HG03460 (cell line): ENCODE measurements around the gene PSMD5.
A peak's percentile ranks its signal among the peaks of the same experiment; 100 is the strongest.

Experiments used
- ATAC-seq: cut with Tn5 transposase; IDR thresholded peaks from one replicate; pipeline ENCODE4 v1.9.1; 2021; ENCODE audit not compliant: unreplicated experiment

The PSMD5 gene

DNA sequence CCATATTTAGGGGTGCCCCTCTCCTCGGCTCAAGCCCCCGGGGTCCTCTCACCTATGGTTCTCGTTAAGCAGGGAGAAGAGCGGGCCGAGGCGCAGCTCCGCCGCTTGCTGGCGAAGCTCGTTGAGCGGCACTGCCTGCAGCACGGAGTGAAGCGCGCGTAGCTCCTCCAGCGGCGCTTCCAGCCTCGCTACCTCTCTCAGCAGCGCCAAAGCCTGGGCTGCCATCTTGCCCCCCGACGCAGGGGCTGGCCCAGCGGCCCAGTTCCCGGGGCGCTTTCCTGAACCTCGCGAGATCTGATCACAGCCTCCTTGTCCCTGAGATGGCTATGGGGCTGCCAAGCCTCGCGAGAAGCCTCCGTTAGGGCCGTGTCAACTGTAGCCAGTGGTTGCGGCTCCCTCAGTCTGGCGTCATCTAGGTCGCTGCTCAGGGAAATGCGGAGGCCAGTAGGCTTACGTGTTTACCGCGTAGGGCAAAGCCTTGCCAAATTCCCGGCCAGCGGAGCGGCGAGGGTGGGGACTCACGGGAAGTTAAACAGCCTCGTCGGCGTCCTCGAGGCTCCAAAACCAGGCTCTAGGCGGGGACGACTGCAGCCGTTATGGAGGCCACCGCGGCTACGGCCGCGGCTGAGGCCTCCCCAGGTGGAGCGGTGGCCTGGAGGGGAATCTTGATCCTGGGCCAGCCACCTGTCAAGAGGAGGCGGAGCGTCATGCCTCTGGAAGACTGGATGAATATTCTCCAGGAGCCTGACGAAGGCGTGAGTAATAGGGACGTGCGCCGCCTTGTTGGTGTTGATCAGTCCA is at the start of gene PSMD5:
PSMD5 (minus strand) TSS at position 238 of the 801 bp plus-strand sequence; CDS start at position 225, 13 bp downstream.
- peak; percentile 100 for ATAC-seq

DNA sequence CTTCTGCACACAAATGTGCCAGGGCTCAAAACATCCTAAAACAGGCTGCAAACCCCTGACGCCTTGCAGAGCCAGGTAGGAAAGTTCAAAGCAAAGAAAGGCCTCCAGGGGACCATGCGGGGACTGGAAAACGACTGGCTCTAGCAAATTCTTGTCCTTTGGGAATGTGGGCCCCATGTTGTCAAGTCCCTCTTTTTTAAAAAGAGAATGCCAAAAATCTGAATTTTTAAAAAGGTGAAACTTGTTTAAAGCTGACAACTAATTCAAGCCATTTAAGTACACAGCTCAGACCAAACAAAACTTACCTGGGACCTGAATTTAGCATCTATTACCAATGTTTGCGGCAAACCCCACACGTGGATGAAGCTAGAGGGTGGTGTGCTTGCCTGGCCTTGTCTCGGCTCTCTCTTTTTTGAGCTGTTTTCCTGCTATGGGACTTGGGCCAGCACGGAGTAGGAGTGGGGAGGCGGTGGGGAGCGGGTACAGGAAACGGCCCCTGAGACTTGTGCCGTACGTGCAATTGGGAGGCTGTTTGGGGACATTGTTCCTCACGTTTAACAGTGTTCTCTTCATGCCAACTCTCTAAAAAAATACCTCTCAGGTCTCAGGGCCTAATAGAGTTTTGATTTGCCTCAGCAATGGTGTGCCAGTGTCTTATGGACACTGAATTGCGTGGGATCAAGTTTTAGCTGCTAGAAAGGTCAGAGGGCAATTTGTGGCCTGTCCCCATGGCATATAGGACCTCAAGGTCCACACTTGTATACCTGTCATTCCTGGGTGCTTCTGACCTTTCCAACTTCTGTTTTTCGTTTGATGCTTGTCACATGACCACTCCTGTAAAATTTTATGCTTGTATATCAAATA is 49.4 kb upstream of the PSMD5 start:
- peak; percentile 27 for ATAC-seq

DNA sequence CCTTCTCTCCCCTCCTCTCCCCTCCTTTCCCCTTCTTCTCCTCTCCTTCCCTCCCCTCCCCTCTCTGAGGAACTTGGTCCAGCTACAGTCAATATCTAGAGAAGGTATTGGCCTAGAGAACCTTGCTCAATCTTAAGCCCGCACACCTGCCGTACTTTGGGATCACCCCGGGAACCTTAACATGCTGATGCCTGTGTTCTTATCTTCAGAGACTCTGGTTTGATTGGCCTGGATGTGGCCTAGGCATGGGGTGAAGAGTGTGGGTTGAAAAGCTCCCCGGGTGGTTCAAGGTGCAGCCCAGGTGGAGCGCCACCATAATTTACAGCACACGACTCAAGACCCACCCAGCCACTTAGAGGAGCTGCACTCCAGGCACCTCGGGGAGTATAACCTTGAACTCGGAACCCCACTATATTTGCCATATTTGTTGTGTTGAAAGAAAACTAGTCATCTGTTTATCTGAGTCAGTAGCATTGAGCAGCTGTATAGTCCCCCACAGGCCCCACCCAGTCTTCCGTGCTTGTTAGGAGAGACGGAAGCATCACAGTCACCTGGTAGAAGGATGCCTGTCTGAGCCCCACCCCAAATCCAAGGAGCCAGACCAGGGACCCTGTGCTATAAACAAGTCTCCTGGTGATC is 48.6 kb upstream of the PSMD5 start:
- ATAC-seq, result no peak

DNA sequence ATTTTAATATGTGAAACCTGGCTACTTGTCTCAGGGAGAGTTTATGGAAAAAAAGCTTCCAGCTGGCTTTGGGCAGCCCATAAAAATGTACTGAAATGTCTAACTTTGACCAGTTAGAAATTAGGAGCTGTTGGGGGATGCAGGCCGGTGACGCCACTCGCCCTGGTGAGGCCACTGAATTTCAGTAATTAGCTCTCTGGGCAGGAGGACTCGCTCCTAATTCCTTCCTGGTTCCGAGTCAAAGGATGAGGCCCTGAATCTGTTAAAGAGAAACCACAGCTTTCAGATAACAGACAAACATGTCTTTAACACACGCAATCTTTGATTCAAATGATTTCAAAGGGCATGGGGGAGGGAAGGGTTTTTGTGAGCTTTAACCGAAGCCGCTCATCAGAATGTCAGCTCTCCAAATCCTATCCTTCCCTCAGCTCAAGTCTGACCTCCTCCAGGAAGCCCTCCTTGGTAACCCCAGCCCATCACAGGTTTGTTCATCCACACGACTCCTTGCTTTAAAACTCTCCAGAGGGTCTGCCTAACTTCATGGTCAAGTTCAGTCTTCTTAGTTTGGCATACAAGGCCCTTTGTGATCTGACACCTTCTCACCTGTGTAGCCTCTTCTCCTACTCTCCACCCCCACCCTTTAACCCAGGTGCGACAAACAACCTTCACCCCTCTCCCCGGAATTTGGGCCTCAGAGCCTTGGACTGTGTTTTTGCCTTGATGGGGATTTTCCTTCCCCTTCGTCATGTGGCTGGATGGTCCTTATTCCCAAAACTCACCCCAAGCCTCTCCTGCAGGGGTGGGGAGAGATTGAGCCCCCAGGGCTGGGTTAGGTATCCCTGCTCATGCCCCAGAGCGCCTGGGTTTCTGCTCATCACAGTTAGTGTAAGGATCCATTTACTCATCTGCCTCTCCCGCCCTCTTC is 47.9 kb upstream of the PSMD5 start:
- no peak for ATAC-seq

DNA sequence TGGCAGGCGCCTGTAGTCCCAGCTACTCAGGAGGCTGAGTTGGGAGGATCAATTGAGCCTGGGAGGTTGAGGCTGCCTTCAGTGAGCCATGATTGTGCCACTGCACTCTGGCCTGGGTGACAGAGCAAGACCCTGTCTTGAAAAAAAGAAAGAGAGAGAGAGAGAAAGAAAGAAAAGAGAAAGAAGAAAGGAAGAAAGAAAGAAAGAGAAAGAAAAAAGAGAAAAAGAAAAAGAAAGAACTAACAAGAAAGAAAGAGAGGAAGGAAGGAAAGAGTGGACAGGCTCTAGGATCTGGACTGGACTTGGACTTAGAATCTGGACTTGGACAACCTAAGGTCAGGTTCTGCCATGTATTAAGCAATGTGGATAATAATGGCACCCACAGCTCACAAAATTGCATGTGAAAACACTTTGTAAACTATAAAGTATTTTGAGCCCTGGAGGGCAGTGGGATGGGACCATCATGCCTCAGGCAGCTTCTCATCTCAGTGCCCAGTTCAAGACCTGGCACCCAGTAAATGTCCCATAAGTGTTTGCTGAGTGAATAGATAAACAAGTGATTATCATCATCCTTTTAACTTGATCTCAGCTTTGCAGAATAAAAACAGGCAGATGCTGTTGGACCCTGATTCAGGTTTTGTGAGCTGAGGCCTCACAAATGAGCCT is 47.0 kb upstream of the PSMD5 start:
- no peak for ATAC-seq

DNA sequence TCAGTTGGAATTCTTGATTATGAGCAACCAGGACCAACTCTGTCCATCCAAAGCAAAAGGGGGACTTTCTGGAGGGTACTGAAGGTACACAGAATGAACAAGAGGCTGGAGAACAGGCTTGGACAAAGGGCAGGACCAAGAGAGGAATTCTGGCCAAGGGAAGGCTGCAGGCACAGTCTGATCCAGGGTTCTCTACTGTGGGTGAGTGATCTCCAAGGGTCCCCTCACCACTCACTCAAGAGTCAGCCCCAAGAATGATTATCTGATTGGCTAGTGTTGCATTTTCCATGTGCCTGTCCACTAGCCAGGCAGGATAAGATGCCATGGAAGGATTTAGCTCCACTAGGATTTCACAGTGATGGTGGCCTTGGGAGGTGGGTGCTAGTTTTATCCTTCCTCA is 45.9 kb upstream of the PSMD5 start:
- no peak for ATAC-seq

DNA sequence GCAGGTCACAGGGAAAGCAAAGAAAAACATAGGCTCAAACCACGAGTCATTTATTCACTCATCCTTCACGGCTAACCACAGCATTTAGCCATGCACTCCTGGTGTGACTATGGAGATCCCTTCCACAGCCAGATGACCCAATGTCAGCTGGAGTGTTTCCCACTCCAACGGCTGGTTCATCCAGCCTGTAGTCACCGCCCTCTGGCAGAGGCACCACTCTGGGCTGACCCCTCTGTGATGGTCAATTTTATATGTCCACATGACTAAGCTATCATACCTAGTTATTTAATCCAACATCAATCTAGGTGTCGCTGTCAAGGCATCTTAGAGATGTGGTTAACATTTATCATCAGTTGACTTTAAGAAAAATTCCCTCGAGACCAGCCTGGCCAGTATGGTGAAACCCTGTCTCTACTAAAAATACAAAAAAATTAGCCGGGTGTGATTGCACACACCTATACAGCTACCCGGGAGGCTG is 43.8 kb upstream of the PSMD5 start:
- no peak for ATAC-seq

DNA sequence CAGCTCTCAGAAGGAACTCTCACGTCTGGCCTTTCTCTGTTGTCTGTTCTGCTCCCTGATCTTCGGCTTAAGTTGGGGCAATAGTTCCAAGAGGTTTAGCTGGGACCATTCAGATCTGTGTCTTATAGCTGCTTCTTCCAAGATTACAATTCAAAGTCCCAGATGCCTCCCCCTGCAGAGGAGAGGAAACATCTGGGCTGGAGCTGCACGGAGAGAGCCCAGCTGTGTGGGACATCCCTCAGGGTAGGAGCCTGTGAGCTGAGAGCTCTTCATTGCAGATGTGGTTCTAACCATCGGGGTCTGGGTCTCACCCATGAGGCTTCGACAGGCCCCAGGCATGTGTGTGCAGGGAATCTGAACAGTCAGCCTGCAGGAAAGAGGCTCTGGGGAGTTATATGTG is 43.2 kb upstream of the PSMD5 start:
- no peak for ATAC-seq

DNA sequence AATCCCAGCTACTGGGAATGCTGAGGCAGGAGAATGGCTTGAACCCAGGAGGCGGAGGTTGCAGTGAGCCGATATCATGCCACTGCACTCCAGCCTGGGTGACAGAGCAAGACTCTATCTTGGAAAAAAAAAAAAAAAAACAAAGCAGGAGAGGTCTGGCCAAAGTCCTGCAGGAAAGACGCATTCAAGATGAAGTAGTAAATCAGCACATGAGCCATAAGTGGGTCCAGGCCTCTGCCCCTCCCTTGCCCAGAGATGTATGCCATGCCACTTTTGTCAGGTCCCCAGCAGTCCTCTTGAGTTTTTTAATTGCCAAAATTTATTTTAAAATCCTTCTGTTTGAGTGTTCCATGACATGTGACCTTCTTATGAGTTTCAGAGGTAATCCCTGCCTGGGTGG is 42.7 kb upstream of the PSMD5 start:
- no peak for ATAC-seq

DNA sequence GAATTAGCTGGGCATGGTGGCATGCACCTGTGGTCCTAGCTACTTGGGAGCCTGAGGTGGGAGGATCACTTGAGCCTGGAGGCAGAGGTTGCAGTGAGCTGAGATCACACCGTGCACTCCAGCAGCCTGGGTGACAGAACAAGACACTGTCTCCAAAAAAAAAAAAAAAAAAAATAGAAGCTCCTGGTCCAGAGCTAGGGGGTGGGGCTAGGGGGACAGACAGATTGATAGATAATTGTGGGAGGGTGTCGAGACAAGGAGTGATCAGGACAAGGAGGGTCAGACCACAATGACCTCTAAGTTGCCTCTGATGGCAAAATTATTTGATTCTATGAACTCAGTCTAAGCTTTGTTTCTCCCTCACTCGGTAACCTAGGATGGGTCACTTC is 40.9 kb upstream of the PSMD5 start:
- ATAC-seq, result no peak

DNA sequence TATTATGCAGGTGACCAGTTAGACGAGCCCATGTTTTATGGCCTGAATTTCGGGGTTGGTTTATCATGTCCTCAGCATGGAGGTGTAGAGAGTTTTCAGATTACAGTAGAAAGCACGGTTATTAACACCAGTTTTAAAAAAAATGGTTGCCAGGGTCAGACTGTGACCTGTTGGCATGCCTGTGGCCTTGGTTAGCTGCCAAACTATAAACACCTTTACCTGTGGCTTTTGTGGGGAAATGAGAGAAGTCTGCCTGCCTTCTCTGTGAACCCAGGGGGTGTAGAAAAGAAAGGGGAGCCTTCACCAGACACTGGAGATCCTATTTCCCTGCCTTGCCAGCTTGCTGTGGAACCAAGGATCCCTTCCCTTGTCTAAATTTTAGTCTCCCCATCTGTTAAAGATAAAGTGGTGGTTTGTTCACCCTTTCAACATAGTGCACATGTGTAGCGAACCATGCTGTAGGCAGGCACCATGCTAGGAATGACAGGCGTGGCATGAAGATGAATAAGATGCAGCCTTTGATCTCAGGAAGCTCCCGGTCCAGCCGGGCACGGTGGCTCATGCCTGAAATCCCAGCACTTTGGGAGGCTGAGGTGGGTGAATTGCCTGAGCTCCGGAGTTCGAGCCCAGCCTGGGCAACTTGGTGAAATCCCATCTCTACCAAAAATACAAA is 40.3 kb upstream of the PSMD5 start:
- ATAC-seq, result no peak

DNA sequence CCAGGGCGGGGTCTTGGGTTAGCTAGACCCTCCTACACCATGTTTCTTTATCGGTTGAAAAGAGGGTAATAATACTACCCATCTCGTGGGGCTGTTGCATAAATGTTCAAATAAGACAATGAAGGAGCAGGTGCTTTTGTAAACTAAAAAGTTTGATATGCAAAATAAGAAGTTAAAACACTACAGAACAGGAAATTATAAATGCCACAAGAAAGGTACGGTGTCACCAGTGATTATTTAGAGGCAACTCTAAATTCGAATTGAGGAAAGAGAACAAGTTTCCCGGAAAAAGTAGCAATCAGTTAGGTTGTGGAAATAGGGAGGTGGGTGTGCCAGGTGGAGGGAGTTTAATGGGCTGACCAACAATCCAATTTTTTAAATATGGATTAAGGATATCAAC is 36.7 kb upstream of the PSMD5 start:
- ATAC-seq, result no peak

DNA sequence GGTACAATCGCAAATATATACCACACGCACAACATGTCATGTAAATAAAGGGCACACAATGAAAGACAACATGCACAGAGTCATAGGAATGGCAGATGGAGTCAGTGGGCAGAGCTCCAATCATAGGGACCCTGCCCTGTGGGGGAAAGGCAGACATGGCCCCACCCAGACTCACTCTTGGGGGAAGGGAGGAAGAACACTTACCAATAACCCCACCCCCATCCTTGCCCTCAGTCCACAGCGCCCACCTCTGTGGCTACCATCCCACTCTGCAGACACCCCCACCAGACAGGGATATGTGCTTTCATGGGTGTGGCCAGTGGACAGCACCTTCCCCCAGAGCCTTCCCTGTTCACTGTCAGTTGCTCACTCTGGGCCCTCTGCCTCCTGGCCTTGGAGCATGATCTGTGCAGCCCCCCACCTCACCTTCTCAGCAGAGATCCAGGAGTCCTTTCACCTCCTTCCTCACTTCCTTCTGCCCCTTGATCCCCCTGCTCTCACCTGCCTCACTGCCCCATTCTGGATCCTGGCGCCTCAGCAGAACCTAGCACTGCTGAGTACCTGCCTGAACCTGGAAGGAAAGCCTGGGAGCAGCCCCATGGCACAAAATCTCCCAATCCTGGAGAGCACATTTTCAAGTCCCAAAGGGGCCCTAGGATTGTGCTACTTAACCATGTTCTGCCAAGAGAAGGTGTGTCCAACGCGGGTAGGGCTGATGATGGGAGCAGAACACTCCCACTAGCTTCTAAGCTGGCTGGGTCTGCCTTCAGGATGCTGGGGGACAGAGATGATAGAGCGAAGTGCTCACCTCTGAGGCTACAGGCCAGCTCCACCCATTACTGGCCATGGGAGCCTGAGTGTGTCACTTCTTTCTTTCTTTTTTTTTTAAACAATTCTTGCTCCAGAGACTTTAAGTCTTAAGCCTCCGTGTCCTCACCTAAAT is 35.7 kb upstream of the PSMD5 start:
- ATAC-seq, result no peak

DNA sequence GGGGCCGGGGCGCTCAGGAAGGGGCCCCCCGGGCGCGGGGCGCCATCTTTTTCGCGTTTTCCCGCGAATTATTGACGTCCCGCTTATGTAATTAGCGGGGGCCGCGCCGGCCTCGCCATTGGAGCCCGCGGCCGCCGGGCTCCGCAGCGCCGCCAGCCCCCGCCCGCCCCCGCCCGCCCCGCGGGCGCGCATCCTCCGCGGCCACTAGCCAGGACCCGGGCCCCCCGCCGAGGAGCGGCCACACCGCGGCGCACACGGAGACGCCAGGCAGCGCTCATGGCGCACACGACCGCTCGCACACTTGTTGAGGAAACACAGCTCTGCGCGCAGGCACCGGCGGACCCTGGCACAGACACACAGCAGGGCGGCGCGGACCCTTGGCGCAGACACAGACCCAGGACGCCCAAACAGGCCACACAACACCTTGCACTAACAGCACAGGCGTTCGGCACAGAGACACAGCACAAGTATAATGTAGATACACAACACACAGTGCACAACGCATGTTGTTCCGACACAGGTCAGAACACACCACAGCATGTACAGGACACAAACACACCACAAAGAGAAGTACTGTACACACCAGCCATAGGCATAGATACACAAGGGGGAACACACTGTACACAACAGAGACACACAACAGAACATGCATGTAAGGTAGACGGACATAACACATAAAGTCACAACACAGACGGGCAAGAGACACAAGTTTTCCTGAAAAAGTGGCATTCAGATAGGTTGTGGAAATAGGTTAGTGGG is 34.7 kb upstream of the PSMD5 start:
- peak; percentile 41 for ATAC-seq

DNA sequence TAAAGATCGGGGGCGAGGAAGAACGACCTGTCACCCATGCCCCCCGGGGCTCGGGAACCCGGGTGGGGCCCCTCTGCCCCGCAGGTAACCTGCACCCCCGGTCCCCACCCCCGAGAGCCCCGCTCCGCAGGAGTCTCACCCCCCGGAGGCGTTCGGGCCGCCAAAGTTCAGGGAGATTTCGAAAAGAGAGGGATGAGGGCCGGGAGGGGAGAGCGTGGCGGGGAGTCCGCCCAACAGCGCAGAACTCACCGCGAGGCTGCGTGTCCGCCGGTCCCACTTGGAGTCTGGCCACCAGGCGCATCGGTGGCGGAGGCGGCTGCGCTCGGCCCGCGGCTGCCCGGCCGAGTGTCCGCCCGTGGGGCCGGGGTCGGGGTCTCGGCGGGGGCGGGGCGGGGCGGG is 34.1 kb upstream of the PSMD5 start, which contains the start of gene PHF19:
PHF19 (minus strand) TSS at position 347 of the 399 bp plus-strand sequence. CDS start 2,447 bp downstream, outside the sequence.
- peak; percentile 14 for ATAC-seq

DNA sequence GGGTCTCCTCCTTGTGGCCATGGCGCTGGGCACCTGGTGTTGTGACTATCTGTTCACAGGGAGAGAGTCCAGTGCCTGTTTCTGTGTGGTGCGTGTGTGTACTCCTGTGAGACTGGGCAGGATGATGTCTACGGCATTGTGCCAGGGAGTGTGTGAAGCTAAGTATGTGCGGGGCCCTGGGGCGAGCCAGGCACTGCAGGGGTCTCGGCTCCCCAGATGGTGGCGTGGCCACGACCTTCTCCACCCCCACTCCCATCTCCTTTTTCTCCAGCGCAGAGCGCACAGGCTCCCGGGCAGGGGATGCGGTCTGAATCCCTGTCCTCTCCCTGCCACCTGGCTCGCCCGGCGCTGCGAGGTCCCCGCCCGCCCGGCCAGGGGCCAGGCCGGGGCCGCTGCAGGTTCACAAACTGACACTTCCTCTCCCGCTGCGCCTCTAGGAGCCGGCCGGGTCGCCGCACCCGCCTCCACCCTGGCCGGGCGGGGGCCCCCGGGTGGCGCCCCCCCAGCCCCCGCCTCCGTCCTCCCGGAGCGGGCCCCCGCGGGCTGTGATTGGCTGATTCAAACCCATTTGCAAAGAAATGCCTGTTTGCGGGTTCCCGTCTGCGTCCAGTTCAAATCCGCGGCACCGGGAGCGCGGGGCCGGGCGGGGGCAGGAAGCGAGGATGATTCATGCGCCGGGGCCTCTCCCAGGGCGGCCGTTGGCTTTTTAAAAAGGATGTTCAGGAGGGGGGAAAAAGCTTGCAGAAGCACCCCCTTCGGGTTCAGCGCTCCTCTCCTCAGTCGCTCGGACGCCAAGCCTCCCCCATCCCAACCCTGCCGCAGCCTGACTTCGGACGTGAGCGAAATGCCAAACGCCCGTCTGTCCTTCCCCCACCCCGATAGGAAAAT is 33.5 kb upstream of the PSMD5 start:
- ATAC-seq, result peak; percentile 52

DNA sequence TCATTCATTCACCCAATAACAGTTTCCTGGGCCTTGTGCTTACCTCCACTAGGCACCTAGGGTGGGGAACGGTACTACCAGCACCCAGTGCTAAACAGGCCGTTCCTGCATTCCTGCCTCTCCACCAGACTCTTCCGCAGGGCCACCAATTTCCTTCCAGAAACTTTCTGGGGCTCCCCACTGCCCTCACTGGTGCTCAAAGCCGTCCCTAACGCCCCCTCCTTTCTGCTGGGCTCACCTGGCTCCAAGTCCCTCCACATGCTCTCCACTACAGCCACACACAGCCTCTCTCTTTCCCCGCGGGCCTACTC is 32.9 kb upstream of the PSMD5 start:
- ATAC-seq, result no peak
